MV-4-11 (cell line): ENCODE measurements around the gene TXNDC11.

Source experiments
- DNase-seq: peaks from one replicate; lab custom pipeline; 2025; lab: John Stamatoyannopoulos, UW

The TXNDC11 gene

DNA sequence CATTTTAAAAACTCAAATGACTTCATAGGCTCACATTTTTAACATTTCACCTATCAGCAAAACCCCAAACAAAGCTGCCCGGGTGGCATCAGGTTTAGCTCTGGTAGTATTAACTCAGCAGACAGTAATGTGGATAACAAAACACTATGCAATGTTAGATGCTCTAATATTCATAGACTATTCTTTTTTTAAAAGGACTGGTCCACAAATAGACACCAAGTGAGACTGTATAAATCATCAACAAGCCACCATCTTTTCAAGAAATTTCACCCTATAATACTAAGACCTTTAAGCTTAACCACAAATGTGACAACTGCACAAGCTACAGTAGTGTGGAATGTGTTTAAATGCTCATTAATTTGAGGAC is 54.2 kb downstream of the TXNDC11 start:
- no peak for DNase-seq

DNA sequence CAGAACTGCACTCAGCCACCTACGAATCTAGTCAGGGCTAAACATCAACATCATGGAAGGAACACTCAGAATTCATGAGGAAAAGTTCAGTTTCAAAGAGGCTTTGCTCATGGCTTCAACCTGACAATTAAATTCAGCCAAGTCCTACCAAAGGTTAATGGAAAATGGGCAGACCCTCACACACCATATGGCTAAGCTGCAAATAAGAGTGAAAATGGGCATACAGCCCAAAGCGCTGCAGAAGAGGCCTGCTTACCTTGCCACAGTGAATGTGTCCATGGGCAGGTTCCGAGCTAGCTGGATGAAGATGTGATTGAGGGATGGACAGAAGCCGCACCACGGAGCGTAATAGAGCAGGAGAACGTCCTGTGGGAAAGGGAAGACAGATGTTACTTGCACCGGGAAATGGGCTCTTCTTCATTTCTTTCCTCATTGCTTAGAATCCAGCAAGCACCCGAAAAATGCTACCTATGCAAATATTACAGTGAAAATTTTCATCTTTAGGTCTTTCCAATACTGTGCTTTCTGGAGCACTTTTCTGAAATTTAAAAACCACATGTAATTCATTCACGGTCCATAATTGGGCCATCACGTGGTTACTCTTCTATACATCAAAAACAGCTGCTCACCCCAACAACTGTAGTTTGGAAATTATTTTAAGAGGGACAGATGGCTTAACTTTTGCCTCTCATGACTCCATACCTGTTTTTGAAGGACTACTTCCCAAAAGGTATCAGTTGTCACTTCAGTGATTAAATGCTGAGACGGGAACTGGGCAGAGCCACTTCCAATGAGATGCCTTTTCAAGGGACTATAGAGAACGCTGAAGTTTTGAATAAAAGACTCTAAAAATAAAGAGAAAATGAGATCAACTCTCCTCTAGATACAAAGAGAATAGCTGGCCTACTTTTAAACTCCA is 54.8 kb downstream of the TXNDC11 start:
- DNase-seq, result no peak

DNA sequence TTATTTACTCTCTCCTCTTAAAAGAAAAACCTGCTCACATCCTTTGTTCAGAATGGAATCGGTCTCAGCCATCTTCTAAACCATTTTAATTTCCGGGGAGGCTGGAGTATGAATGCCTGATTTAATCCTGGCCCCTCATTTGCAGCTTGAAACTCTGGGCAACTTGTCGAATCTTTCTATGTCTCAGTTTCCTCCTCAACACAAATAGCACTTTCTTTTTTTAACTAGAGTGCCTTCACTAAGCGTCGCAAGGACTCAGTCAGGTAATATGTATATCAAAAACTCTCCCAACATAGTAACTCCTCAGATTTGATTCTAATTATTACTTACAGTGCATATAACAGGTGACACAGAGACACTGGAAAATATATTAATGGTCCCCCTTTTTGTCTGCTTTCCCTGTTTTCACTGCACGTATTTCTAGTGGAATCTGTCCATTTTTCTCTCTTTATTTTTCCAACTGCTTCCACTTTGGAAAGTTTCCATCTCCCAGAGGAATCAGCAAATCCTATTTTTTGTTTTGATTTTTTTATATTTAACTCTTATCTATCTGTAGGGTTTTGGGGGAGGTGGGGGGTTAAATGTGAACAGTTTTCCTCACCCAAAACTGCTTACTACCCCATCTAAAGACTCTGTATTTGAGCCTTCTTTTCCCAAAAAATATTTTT is 55.8 kb downstream of the TXNDC11 start:
- DNase-seq, result no peak

DNA sequence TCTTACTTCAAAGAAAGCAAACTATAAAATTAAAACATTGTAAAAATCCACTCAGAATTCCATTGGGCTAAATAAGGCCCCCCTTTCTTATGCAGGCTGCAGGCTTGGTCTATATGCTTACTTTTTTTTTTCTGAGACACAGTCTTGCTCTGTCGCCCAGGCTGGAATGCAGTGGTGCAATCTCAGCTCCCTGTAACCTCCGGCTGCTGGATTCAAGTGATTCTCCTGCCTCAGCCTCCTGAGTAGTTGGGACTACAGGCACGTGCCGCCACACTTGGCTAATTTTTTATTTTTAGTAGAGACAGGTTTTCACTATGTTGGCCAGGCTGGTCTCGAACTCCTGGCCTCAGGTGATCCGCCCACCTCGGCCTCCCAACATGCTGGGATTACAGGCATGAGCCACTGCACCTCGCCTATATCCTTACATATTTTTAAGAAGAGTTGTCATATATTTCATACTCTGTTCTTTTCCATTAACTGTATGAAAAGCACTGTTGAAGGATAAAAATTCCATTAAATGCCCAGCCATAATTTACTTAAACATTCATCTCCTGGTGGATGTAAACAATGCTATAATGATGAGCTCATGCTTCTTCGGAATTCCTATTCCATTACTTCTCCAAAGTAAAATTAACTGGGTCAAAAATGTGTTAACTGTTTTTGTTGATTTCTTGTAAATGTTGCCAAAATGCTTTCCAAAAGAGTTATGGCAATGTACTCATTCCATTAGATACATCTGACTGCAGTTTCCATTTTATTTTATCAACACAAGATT is 56.6 kb downstream of the TXNDC11 start:
- no peak for DNase-seq

DNA sequence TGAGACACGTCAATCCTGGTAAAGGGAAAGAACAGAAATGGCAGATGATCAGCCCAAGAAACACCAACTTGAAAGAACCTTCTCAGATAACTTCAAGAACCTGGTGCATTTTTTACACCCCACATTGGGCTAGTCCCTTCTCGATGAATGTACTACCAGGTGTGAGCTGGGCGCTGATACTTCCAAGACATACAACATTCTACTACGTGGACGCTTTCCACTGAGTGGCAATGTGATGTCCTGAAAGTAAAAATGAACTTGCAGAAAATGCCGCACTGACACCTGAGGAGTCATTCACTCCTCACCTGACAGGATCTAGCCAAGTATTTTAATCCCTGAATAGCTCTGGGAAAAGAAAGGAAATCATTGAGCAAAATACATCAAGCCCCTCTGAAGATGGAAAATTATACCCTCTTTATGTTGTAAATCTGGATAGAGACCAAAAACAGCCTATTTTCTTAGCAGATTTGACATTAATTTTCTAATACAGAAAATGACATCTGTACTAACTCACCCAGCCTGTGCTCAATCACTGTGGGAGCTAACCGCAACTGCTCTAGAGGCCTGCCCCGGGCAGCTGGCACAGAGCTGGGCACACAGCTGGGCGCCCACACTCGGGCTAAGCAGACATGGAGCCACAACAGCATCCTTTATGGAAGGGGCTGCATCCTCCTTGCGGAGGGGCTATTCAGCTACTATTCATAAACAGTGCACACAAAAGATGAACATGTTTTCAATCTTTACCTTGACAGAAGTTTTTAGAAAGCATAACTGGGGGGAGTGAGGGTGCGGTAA is 58.2 kb downstream of the TXNDC11 start:
- no peak for DNase-seq

DNA sequence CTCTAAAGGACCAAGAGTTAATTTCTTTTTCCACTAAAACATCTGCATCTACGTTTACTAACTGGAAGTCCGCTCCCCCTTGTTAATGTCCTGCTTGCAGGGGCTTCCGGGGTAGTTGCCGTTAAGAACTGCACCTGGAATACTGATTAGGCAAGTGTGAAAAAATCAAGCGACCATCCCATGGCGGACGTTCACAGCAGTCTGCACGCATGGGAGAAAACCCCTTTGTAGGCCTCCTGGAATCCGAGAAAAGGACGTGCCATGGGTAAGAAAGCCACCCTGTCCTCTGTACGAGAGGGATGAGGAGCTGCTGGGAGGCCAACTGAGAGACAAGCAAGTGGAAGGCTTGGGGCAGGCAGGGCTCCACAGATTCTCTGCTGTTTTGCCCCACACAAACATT is 59.5 kb downstream of the TXNDC11 start:
- DNase-seq, result no peak

DNA sequence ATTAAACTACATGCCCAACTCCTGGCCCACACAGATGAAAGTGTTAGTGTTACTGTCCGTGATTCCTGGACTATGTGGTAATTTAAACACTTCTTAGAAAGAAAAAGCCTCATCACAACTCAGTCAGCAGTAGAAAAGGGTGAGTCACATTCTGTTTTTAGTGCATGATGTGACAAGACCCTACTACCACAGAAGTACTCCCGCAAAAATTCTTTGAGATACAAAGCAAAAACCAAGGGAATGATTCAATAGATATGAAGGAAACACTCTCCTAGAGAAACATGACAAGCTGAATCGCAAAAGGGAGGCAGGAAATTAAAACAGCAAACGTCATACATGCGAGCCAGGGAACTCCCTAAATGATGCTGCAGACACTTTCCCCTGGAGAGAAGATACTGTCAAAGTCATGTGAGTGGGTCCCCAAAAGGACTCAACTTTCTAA is 60.0 kb downstream of the TXNDC11 start:
- DNase-seq, result peak; percentile 77

DNA sequence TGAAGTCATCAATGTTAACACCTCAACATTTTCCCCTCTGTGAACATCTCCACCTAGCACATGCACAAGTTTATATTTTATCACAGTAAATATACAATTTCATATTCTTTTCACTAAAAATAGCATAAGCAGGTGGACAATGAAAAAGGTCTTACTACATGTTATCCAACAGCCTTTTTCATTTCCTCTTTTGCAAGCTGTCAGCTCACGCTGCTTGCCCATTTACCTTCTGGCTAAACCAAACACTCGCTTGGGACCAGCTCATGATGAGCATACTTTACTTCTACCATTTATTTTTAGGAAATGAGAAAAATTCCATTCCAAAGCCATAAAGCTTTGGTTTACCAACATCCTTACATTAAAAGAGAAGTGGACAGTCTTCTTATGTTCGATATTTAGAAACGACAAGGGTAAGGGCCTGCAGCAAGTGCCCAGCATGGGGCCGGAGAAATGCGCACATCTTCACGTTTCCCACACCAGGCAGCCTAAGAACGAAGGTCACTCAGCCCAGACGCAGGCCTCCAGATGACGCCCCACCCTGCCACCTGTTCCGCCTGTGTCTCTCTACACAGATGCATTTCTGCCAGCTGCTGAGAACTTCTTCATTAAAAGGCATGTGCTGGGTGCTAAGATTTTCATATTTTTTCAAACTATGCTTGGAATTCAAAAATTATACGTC is 60.5 kb downstream of the TXNDC11 start:
- DNase-seq, result peak; percentile 92

DNA sequence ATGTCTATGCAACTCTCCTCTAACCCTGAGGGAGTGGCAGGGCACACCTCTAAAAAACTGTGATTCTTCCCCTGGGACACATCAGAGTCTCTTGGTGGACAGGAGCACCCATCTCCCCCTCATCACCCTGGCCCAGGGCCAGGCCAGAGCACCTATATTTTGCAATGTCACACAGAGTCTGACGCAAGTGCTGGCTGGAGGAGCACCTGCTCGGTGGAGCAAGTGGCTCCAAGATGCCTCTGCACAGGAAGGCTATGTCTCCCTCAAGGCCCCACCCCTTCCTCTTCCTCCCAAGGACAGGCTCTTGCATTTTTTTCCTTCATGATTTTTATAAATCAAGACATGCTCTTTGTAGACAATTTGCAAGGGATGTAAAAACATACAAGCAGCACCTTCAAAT is 61.1 kb downstream of the TXNDC11 start:
- peak; percentile 54 for DNase-seq

DNA sequence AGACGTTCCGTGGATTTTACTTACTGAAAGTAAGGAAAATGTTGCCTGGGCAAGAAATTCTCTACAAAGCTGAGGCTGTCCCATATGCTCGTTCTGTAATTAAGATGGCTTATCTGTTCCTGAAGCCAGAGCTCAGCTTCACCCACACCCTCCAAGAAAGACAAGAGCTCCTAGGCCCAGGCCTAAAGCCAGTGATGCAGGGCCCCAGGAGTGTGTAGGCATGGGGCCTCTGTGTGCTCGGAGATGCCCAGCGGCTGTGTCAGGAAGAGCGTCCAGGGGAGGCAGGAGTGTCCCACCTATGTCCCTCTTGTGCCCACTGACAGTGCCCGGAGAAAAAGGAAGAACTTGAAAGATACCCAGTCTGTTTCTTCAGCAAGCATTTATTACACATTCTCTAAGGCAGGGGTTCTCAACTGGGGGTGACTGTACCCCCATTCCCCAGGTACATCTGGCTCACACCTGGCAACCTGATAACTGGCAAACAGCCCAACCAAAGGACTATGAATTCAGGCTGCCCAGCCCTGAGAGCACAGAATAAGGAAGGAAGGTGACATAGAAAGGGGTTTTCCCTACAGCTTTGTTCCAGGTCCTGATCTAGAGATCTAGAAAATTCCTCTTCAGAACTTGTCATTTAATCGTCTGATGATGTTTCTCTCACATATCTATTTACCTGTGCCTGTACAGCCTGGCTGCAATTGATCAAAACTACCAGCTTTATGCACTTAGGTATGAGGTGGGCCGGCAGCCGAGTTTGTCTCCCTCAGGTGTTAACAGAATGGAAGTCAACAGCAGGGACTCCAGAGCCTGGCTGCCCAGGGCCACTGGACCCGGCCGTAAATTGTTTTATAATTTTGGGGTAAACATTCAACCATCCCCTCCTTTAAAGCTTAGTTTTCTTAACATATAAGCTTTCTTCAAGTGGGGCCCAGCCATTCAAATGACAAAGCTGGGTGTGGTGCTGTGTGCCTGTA is 62.4 kb downstream of the TXNDC11 start:
- no peak for DNase-seq

DNA sequence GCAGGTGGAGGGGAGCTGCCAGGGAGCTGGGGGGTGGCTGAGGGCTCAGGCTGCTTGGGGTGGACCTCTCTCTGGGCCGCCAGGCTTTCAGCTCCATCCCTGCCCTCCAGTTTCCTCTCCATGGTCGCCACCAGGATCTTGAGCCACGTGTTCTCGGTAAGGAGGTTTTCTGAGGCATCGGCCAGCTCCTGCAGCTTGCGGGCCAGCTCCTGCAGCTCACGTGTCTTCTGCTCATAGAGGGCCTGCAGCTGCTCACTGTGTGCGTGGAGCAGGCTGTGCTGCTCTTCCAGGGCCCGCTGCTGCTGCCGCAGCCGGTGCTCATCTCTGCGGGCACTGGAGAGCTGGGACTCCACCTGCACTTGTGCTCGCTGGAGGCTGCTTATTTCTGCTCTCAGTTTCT is 63.4 kb downstream of the TXNDC11 start:
- no peak for DNase-seq

DNA sequence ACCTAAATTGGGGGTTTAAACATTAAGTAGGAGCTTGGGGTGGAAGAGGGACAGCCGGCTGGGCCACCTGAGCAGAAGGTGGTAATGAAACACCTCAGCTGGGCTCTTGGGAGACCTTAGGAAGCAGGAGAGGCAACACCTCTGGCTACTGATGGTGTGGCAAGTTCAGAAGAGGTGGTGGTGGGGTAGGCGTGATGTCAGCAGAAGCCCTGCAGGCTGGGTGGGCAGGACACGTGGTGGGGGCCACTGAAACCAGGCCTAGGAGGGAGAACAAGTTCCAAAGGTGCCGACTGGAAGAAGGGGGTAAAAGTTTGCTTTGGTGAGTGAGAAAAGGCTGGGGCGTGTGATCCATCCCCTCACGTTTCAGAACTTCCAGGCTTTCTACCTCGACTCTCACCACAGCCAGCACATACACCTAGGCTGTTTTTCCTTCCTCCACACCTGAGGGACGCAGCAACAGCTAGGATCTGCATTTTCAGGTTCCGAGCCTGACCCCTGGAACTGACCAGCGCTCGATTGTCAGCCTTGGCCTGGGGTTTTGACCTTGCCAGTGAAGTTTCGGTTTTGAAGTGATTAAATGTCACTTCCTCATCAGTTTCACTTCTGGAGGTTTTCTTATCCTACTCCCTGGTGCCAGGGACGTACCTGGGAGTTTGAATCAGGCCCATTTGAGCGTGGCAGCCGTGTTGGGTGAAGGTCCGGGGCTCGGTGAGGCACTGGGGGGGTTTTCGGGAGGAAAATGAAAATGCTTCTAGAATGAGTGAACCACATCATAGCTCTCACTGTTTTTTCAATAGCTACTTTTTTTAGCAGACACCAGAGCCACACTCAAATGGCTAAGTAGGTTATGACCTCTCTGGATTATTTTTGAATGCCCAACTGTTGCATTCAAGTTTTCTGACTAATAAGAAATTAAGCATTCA is 64.4 kb downstream of the TXNDC11 start:
- DNase-seq, result peak; percentile 31

DNA sequence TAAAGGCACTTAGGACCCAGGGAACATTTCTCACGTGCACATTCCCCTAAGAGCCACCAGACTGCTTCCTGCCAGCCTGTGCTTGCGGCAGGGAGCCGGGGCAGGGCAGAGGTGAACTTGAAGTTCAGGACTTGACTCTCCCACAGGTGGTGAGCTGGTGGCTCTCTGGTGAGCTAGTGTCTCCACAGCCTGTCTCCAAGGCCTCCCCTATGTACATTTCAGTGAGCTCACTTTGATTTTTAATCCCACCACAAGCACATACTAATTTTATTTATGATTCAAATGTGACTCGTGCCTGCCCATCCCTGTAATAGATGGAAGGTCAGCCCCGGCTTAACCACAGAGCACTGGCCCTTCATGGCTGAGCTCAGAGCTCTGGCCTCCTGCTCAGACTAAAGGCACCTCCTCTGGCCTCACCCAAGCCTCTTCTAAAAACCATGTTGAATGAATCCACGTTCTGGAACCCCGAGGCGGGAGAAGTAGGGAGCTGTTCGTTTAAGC is 65.2 kb downstream of the TXNDC11 start:
- DNase-seq, result no peak

DNA sequence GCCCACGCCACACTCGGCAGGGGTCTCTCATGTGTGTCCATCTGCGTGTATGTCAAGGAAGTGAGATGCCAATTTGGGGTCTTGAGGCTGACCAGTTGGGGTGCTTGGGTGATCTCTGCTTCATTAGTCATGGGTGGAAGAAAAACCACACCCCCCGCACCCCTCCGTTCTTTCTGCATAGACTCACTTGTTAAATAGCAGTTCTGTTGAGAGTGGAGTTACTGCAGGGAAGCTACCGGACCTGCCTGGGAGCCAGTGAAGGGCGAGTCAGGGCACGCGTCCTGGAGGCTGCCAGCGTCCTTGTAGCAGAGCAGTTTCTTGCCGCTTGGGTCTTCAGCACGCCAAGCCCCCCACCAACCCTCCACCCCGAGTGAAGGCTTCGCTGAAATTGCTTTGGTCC is 65.9 kb downstream of the TXNDC11 start:
- no peak for DNase-seq

DNA sequence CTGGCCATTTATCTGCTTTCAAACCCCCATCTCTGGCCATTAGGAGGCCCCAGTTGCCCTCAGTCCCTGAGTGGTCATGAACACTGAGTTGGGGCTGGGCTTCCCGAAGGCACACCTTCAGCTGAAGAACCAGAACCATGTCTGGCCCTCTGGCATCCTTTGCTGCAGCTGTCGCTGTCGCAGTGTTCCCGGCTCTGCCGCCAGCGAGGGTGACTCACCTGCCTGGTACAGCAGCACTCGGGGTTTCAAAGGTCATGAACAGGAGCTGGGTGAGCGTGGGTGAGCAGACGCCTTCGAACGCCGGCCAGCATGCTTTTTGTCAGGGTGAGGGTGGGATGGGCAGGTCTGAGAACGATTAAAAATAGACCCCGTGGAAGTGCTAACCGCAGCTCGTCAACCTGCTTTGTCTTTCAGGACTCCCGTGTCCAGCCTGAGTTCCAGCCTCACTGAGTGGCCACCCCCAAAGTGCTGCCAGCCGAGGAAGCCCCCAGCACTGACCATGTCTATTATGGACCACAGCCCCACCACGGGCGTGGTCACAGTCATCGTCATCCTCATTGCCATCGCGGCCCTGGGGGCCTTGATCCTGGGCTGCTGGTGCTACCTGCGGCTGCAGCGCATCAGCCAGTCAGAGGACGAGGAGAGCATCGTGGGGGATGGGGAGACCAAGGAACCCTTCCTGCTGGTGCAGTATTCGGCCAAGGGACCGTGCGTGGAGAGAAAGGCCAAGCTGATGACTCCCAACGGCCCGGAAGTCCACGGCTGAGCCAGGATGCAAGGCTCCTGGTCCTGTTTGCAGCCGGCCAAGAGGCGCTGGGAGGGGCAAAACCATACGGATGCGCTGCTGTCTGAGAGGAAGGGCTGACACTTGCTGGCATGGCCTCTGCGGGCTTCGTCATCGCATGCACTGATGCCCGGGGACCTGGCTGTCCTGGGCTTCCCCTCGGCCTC is 66.8 kb downstream of the TXNDC11 start:
- DNase-seq, result no peak

DNA sequence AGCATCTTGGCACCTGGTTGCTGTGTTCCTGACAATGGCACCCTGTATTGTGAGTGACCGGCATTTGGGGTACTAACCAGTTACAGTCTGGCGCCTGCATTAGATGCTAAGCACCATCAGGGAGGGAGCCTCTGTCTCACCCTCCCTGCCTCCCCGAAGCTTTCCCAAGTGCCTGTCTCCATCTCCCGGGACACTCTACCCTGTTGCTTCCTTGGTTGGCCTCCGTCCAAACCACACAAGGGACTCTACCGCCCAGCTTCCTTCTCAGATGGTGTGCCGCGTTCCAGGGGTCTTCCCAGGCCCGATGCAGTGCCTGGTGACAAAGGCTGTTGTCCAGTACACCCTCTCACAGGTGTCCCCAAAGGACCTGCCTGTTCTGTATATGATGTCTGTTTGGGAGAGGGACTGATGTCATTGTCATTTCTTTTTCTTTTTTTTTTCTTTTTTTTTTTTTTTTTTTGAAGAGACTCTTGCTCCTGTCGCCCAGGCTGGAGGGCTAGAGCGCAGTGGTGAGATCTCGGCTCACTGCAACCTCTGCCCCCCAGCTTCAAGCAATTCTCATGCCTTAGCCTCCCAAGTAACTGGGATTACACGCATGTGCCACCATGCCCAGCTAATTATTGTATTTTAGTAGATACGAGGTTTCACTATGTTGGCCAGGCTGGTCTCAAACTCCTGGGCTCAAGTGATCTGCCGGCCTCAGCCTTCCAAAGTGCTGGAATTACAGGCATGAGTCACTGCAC is 67.7 kb downstream of the TXNDC11 start:
- no peak for DNase-seq
